T-helper 22 cell (primary cell): ENCODE data around the gene AIF1L.

Source experiments
- DNase-seq: peaks from one replicate; pipeline ENCODE4 v3.0.0-alpha.2; 2020; ENCODE audit warnings: low read depth

Gene AIF1L

DNA sequence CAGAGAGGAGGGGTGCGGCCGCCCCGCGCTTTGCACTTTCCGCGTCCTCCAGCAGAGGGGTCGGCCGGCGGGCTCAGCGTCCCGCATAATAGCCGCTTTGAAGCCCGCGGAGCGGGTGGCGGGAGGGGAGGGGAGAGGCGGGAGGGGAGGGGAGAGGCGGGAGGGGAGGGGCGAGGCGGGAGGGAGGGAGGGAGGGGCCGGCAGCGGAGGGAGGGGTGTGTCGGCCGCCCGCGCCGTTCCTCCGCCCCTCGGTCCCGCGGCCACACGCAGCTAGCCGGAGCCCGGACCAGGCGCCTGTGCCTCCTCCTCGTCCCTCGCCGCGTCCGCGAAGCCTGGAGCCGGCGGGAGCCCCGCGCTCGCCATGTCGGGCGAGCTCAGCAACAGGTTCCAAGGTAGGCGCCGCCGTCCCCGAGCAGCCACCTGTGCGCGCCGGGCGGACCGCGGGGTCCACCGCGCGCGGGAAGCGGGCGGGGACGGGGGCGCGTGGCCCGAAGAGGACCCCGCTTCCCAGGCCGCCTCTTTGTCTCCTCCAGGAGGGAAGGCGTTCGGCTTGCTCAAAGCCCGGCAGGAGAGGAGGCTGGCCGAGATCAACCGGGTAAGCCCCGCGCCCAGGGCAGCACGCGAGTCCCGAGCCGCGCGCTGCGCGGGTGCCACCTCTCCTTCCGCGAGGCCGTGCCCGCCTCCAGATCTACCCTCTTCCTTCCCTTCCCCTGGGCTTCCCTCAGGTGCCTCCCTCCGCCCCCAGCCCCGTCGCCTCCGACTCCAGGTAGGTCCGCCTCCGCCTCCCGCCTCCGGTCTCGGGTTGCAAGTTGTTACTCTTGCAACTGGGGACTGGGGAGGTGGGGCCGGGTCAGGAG lies at the start of gene AIF1L:
TSS of gene AIF1L (plus strand) at position 263 of the 857 bp plus-strand sequence. CDS start at position 362, 99 bp downstream.
- DNase-seq = no peak

DNA sequence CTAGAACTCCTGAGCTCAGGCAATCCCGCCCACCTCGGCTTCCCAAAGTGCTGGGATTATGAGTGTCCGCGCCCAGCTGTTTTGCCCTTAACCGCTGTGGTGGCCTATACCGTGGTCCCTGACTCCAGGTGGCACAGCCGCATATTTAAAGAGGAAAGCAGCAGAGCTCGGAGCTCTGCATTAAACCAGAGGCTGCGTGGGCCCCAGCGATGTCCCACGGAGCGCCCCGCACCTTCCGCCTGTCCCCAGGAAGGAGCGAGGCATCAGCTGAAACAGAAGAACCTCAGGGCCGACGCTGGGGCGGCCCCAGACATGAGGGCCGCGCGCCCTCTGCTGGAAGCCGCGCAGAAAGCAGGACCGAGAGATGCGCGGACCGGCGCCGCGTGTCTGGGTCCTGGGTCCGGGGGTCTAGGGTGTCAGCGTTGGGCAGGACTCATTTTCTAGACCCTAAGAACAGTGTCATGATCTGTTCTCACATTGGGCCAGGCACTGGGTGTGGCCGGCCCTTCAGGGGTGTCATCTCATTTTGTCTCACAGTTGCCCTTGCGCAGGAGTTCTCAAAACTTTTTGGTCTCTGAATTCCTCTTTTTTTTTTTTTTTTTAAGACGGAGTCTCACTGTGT lies 49.6 kb upstream of the AIF1L start:
- DNase-seq = peak; percentile 12

DNA sequence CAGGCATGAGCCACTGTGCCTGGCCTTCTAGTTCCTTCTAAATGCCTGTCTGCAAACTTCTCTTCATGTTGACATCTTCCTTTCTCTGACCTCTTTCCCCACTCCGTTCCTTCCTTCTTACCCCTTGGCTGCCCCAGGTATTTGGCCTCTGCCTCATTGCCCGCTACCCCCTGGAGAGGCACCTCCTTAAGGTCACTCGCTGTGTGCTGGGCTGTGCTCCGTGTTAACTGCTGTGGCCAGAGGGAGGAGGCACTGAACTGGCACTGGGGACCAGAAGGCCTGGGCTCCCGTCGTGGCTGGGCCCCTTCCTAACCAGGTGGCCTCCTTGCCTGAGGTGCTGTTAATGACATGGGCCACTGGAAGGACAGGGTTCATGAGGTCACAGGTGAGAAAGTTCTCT lies 48.0 kb upstream of the AIF1L start:
- no peak for DNase-seq

DNA sequence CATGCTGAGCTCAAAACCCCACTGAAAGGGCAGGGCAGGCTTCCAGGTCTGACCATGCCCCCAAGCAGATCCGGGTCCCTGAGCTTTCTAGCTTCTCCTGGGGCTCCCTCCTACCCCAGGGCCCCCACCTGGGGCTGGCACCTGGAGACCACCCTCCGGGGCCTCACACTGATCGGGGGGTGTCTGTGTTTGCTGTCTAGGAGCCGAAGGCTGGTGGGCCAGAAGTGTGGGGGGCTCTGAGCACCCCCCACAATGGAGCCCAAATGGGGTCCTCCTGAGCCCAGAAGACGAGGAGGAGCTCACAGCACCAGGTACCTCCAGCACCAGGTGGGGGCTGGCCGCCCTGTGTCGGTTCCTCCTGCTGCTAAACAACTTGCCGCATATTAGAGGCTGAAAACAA lies 47.5 kb upstream of the AIF1L start:
- DNase-seq = no peak

DNA sequence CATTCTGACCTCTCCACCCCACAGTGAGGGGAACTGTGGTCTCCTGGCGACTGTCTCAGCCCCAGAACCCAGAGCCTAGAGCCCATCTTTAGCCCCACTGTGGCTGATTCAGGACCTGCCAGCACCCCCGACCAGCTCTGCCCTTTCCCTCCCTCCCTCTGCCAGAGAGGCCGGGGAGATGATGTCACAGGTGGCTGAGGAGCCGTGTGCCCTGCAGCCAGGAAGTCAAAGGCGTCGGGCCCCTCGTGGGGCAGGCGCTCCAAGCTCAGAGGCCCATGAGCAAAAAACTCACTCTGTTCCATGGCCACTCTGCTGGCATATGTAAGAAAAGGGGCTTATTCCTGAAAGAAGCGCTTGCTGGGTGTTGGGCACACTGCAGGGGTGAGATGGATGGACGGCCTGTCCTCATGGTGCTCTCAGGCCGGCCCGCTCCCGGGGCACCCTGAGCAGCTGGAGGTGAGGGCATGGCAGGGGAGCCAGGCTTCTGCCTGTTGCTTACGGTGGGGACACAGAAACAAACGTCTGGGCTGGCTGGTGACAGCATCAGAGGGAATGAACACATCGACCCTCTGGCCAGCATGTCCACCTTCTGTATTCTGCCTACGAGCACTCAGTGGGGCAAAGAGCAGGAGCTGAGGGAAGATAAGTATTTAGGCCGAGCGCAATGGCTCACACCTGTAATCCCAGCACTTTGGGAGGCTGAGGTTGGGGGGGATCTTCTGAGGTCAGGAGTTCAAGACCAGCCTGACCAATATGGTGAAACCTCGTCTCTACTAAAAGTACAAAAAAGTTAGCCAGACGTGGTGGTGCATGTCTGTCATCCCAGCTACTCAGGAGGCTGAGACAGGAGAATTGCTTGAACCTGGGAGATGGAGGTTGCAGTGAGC lies 46.3 kb upstream of the AIF1L start:
- no peak for DNase-seq

DNA sequence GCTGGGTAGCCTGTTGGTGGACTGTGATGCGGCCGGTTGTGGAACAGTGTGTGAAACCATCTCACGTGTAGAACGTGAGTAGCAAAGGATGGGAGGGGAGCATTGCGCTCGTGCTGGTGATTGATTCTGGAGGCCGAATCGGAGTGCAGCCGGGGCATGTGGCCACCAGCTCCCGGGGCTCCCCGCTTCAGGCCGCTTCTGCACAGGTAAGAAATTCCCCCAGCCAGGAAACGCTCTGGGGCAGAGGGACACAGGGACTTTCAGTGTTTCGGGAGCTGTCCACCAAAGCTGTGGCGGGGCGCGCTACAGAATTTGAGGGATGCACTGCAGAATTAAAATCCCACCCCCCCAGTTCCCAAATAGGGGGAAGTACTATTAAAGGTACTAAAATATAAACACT lies 45.5 kb upstream of the AIF1L start:
- no peak for DNase-seq

DNA sequence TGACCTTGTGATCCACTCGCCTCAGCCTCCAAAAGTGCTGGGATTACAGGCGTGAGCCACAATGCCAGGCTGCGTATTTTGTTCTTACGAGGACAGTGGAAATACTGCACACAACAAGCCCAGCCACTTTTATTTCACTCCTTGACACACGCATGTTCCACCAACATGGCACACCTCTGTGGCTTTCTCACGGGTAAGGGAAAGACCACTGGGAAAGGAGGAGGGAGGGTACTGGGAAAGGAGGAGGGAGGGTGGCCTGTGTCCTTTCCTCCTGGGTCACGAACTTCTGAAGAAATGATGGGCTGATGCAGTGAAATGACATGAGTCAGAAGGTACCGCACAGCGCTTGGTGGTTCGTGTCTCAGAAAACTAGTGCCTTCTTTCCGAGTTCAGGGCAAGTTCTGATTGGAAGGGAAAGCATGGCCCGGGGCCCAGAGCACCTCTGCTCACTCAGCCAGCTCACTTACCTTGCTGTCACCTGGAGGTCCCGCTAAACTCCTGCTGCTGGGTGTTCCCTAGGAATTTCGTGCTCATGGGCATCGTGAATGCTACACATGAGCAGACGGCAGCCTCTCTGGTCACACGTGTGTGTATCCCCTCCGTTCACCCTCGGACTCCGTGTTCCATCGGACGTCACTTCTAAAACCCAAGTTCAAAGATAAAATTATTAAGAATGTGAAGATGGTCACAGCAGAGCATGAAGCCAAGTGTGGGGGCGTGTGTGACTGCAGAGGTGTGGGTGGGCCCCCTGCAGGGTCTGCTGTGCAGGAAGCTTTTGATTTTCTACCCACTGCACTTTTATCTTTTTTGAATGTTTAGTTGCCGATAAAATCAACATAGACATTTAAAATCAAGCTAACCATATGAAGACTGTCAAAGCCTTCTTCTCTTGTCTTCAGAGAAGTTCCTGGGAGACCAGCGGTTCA lies 44.5 kb upstream of the AIF1L start:
- DNase-seq = no peak

DNA sequence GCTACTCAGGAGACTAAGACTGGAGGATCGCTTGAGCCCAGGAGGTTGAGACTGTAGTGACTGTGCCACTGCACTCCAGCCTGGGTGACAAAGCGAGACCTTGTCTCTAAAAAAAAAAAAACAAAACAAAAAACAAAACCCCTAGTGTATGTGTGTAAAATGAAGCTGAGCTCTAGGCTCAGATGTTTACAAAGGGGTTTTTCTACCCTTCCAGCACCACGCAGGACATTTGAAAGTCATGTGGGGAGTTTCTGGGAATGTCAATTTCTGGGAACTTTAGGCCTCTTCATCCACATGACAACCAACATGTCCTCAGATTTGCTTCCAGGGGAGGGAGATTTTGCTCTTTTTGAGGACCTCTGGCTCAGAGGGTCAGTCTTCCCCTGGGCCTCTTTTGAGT lies 42.4 kb upstream of the AIF1L start:
- no peak for DNase-seq

DNA sequence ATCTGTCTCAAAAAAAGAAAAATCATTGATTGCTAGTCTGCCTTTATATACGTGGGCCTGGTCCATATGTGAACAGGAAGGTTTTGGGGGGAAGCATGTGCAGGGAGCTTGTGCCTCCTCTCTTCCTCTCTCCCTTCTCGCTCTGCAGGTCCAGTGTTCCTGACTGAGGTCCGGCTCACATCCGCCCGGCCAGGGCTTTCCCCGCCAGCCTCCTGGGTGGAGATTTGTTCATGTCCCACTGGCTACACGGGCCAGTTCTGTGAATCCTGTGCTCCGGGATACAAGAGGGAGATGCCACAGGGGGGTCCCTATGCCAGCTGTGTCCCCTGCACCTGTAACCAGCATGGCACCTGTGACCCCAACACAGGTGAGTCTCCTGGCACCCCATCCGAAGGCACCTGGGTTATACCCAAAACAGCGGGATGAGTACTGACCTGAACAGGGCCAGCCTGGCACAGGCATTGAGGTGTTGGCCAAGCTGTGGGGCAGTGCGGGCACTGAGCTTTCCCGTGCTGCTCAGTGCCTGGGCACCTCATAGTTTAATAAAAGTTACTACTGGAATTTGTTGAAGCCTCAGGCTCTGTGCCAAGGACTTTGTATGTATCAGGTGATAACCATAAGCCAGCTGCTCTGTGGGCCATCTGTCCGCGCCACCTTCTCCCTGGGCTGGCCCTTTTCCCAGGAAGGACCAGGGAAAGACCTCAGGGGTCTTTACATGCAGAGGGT lies 39.4 kb upstream of the AIF1L start:
- no peak for DNase-seq

DNA sequence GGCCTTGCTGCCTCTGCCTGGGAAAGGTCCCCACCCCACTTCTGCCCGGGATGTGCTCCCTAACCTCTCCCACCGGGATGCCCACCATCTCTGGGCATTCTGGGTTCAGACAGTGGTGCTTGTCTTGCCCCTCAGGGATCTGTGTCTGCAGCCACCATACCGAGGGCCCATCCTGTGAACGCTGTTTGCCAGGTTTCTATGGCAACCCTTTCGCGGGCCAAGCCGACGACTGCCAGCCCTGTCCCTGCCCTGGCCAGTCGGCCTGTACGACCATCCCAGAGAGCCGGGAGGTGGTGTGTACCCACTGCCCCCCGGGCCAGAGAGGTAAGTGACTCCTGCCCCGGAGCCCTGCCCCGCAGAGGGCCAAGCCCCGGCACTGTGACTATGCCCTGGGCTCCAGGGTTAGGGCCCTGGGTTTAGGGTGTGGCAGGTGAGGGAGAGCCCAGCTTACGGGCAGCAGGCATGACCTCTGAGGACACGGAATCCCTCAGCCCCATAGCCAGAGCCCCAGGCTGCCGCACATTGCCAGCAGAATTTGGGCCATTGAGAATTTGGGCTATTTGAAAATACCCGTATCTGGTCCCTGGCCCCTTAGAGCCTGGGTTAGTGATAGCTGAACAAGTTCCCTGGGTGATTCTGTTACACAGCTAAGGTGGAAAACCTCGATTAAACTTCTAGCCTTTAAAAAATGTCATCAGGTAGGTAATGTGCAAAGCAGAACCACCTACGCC lies 35.3 kb upstream of the AIF1L start:
- no peak for DNase-seq

DNA sequence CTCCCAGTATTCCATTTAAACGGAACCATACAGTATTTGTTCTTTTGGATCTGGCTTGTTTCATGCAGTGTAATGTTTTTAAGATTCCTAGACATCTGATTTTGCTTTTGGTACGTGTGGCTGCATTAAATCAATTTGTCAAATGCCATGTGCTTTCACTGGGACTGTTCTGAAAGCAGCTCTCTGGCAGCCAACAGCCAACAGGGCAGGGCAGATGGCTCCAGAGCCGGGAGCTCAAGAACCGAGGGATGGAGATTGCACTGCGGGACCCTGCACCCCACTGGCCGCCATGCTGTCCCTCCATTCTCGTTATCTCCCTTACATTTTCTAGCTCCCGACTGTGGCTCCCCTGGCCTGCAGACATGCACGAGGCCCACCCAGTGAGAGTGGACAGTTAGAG lies 33.4 kb upstream of the AIF1L start:
- DNase-seq = no peak

DNA sequence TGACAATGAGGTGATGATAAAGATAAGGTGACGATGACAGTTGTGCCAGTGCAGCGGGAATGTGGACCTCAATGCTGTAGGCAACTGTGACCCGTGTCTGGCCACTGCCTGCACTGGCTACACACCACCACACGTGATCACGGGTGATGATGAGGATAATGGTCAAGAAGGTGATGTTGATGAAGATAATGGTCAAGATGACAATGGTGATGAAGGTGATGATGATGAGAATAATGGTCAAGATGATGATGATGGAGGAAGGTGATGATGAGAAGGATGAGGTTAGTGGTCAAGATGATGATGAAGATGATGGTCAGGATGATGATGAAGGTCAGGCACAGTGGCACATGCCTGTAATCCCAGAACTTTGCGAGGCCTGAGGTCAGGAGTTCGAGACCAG lies 30.7 kb upstream of the AIF1L start:
- DNase-seq = no peak

DNA sequence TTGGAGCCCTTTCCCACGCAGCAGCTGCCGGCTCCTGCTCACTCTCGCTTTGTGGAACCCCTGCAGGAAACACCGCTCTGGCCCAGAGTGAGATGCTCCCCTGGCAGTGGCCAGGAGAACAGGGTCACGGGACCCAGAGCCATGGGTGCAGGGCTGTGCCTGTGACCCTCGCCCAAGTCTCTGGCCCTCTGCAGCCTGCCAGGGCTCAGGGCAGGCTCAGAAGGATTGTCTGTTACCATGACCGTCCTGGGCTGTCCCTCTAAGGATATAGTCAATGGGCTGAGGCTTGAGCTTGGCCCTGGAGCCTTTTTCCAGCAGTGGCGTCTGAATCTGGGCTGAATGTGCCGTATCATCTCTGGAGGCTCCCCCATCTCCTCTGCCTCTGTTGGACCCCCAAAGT lies 28.7 kb upstream of the AIF1L start:
- no peak for DNase-seq

DNA sequence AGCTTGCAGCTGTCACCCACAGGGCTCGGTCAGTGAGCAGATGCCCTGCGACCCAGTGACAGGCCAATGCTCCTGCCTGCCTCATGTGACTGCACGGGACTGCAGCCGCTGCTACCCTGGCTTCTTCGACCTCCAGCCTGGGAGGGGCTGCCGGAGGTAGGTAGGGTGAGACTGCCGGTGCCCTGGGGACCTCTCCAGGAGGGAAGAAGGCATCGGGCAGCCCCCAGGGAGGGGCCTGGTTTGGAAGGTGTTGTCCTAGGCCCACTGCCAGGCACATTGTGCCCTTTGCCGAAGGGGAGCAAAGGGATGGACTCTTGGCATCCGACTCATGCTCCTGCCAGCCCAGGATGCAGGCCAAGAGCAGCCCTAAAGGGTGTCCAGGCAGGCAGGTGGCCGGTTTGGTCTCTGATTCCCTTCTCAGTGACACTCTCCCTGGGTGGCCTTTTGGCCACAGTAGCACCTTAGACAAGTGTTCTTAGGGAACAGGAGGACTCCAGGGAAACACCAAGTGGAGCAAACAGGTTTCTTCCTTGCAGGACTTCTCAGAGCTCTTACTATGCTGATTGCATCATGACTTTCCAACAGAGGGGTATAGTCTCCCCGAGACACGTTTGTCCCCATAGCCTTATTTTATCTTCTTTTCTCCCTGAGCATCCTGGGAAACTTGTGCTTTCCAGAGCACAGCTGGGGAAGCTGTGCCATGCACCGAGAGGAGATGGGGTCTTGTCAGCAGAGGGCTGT lies 28.1 kb upstream of the AIF1L start:
- no peak for DNase-seq

DNA sequence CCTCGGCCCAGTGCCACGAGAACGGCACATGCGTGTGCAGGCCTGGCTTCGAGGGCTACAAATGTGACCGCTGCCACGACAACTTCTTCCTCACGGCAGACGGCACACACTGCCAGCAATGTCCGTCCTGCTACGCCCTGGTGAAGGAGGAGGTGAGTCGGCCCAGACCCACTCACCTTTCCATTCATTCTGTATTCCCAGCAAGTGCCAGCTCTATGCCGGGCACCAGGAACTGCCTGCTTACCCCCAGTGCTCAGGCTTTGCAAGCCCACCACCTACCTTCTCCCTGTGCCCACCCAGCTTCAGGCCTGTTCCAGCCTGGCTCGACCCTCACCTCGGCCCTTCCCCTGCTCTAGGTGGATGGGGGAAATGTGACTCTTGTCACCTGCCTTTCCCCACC lies 26.6 kb upstream of the AIF1L start:
- DNase-seq = no peak

DNA sequence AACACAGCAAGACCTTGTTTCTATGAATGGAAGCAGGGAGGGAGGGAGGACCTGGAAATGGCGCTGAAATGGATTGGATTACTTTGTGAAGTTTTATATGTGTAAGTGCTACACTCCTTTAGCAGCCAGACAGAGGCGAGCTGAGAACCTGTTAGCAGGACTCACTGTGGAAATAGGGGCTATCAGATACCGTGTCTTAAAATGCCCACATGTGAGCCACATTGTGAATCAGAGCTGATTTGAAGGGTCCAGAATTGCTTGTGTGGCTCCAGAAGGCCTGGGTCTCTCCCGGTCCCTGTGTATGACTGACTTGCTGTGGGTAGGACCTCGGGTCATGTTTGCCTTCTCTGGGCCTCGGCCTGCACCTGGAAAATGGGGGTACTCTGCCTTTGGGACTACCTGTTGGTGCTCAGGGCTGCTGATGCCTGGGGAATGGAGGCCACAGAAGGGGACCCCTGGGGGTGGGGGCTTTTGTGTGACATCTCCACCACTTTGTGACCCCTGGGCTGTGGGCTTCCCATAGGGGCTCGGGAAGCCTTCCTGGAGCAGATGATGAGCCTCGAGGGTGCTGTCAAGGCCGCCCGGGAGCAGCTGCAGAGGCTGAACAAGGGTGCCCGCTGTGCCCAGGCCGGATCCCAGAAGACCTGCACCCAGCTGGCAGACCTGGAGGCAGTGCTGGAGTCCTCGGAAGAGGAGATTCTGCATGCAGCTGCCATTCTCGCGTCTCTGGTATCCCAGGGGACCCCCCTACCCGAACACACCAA lies 24.0 kb upstream of the AIF1L start:
- no peak for DNase-seq

DNA sequence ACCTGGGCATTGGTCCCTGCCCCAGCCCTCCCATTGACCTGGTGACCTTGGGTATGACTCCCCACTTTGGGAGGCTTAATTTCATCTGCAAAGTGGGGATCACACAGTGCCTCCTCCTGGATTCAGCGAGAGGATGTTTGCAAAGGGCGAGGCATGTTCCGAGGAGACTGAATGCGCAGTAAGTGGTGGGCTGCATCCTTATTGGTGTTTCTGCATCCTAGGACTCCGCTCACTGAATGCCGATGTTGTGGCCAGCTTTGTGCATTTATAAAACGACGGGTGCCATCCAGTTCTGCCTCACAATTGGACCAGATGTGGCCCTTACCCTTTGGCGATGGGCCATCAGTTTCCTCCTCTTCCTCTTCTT lies 23.5 kb upstream of the AIF1L start:
- DNase-seq = no peak

DNA sequence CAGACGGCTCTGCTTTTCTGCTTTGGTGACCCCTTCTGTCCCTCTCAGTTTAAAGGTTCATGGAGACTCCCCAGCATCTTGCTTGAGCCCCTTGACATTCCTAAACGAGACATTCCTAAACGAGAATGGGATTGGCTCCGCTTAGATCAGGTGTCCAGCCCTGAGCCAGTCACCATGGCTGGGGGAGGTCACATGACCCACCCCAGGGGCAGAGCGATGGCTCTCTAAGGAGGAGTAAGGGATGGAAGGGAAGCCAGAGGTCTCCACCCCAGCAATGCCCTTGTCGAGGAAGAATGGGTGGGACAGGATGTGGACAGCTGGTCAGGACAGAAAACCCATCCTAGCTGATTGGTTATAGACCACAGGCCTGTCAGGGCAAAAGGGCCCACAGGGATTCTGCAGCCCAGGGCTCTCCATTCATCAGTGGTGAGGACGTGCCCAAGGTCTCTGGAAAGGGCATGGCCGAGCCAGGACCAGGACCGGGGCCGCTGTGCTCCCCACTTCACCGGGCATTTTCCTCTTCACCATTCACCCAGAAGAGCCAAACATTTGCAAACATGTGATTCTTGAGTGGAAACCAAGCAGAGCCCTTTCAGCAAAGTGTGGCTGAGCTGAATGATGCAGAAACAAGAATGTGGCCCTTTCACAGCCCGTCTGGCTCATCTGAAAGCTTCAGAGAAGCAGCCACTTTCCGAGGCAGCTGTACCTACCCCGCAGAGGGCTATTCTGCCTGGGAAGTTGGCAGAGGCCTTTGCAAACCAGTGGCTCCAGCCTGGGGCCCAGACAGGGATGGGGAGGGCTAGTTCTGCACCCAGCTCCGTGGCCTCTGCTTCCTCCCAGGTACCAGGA lies 19.8 kb upstream of the AIF1L start:
- no peak for DNase-seq
